Middle frontal gyrus (tissue), 1 donor: ENCODE results near the gene MARK3.

Experiments used
- DNase-seq: peaks from one replicate; pipeline ENCODE4 v3.0.0-alpha.2; 2015; ENCODE audit warnings: low spot score; ENCODE audit errors: extremely low spot score

MARK3 gene

DNA sequence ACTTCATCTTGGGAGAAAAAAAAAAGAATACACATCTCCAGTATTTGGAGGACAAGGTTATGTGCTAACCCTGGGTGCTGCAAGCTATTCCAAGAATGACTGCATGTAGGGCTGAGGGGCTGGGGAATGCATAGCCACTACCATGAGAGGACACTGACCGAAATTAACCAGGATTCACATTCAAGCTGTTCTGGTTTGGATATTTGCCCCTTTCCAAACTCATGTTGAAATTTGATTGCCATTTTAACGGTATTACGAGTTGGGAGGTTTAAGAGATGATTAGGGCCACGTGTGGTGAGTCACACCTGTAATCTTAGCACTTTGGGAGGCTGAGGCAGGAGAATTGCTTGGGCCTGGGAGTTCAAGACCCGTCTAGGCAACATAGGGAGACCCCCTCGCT lies 18.5 kb upstream of the MARK3 start:
- no peak for DNase-seq

GRCh38 chr14:103367995-103368394 lies 17.2 kb upstream of the MARK3 start:
- no peak for DNase-seq

GRCh38 chr14:103370087-103370486 lies 15.1 kb upstream of the MARK3 start:
- no peak for DNase-seq

DNA sequence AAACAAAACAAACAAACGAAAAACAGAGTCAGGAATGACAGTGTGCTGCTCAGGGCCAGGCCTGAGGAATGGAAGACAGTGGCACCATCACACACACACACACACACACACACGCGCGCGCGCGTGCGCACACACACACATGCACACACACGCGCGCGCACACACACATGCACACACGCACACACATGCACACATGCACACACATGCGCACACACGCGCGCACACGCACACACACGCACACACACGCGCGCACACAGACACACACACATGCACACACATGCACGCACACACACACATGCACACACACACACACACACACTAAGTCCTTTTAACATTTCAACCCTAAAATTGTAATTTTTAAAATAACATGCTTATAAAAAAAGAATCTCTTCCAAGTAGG lies 13.2 kb upstream of the MARK3 start:
- no peak for DNase-seq

GRCh38 chr14:103372552-103373304 lies 12.5 kb upstream of the MARK3 start:
- DNase-seq: no peak

- DNase-seq: no peak
Measured at GRCh38 chr14:103374121-103374520, 11.1 kb upstream of the MARK3 start.

DNA sequence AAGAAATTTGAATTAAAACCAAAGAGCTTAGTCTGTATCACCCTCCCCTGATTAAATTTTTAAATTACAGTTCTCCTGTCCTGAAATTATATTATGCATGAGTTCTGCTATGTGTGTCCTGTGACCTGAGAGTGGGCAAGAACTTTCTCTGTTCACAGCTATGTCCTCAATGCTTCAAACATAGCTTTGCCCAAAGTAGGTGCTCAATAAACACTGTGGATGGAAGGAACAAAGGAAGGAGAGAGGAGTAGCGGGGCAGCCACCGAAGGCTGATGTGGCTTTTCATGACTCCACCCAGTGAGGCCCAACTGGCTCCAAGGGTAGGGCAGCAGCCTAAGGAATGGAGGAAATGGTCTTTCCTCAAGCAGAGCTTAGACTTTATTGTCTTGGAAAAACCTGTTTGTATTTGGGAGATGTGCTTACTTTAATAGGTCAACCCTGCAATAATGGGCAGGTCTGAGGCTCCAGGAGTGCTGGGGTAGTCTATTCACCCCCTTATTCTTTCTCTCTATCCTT lies 7.6 kb upstream of the MARK3 start:
- DNase-seq: no peak

- DNase-seq: no peak
Measured at GRCh38 chr14:103378038-103378854, 7.0 kb upstream of the MARK3 start.

- no peak for DNase-seq
Measured at GRCh38 chr14:103380719-103381377, 4.4 kb upstream of the MARK3 start.

DNA sequence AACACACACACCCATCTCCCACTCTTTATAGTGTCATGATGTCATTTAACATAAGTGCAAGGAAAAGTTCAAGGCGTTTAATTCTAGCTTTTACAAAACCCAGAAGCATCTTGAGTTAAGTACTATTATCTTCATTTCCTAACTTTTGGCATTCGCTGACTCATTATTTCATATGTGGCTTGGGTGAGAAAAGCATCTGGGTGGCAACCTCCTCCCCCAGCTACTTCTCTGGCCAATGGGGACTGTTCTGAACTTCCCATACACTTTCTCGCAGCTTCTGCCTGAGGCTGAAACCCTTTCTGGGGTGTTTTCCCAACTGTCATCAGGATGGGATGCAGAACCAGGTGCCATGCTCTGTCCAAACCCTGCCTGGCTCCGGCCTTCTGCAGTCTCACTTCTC lies 2.8 kb upstream of the MARK3 start:
- DNase-seq: no peak

DNA sequence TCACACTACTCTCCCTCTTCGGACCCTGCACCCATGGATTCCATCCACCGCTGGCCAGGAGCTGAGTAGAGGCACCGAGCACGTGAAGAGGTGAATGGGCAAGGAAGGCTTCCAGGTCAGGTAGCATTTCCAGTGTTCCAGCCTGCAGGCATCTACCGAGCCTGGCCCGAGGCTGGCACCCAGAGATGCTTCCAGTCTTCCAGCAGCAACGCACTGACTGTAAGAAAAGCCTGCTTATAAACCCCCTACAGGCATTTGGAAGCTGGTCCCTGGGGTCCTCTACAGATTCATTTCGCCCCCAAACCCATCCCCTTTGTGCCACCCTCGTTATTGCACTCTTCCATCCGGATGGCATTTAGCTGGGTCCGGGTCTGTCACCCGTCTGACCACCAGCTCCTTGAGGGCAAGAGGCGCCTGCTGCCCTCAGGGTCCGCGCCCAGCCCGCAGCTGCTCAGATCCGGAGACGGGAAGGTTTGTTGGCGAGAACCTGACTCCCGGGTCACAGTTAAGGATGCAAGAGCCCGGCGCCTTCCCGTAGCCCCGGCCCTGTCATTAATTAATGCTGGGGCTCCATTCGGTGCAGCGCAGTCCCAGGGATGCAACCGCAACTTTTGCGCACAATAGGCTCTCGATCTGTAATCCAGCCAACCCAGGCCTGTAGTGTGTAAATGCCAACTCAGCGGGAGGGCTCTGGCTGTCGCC lies 614 bp upstream of the MARK3 start:
- DNase-seq: no peak

GRCh38 chr14:103385929-103386712 lies 906 bp downstream of the MARK3 start:
- no peak for DNase-seq

DNA sequence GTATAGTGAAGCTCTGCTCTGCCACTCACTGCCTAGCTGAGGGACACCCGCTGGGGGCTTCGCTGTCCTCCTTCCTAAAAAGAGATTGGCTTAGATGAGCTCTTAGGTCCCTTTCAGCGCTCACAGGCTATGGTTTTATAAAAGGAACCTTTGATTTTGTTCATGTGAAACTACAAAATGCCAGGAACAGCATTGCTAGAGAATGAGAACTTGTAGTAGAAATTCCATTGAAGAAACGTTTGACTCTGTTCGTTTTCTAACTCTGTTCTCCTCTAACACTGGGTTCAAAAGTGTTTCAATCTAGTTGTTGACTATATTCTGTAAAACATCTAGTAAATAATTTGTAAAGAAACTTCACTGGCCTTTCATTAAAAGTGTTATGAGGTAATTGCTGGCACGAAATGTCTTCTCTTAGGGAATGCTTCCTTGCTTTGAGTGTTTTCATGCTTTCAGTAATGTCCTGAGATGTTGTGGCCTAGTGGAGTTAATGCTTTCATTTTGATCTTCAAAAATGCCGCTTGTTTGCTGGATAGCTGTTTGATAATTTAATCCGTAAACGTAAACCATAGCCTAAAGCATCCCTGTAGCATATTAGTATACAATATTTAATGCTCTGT lies 1.6 kb downstream of the MARK3 start:
- DNase-seq: no peak

GRCh38 chr14:103388664-103389063 lies 3.4 kb downstream of the MARK3 start:
- no peak for DNase-seq

DNA sequence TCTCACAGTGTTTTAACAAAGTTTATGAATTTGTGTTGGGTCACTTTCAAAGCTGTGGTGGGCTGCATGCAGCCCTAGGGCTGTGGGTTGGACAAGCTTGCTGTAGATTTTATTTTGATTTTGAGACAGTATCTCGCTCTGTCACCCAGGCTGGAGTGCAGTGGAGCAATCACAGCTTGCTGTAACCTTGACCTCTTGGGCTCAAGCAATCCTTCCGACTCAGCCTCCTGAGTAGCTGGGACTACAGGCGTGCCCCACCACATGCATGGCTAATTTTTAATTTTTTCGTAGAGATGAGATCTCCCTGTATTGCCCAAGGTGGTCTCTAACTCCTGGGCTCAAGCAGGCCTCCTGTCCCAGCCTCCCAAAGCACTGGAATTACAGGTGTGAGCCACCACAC lies 5.4 kb downstream of the MARK3 start:
- no peak for DNase-seq

DNA sequence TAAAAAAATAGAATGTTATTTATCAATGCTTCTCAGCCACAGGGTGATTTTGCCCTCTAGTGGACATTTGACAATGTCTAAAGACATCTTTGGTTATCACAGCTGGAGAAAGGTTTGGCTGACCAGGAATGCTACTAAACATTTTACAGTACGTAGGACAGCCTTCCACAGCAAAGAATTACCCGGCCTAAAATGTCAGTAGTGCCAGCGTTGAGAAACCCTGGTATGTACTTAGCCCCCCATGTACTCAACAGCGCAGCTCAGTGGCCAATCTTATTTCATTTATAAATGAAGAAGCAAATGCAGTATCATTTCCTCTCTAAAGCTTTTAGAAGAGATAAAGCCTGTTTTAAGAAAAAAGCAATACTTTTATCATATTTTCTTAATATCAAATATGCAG lies 5.8 kb downstream of the MARK3 start:
- DNase-seq: no peak

DNA sequence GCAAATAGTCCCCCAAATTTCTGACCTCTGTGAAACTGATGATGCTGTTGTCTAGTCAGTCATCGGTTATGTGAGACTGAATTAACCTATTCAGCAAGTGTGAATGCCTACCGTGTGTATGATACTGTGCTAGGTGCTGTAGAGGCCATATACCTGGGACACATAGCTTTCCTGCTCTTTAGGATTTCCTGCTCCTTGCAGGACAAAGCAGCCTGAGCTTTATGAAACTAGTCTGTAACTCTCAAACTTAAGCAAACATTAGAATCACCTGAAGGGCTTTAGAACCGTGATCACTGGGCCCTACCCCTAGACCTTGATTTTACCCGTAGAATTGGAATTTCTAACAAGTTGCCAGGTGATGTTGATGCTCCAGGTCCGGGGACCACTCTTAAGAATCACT lies 6.9 kb downstream of the MARK3 start:
- DNase-seq: no peak

- DNase-seq: no peak
Measured at GRCh38 chr14:103392572-103392971, 7.4 kb downstream of the MARK3 start.

DNA sequence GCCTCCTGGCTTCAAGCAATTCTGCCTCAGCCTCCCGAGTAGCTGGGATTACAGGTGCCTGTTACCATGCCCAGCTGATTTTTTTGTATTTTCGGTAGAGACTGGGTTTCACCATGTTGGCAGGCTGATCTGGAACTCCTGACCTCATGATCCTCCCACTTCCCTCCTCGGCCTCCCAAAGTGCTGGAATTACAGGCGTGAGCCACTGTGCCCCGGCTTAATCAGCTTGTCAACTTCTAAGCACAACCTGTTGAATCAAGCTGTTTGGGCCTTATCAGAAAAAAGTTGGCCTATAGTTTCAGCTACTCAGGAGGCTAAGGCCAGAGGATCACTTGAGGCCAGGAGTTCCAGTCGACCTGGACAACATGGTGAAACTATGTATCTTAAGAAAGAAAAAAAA lies 7.9 kb downstream of the MARK3 start:
- no peak for DNase-seq
